Measurements from ENCODE around the gene NETO2. TPM values are rescaled to one million over a fixed set of nuclear protein-coding genes. Genes with fewer than 3 reads are reported as not detected.

Gene NETO2
- total and polyA plus RNA-seq, 9 of the 15 experiments (the other 6 are each of a cell fraction or from before 2014, with no cell fraction given): 4.1 to 37.0 (median 22.2) TPM

DNA sequence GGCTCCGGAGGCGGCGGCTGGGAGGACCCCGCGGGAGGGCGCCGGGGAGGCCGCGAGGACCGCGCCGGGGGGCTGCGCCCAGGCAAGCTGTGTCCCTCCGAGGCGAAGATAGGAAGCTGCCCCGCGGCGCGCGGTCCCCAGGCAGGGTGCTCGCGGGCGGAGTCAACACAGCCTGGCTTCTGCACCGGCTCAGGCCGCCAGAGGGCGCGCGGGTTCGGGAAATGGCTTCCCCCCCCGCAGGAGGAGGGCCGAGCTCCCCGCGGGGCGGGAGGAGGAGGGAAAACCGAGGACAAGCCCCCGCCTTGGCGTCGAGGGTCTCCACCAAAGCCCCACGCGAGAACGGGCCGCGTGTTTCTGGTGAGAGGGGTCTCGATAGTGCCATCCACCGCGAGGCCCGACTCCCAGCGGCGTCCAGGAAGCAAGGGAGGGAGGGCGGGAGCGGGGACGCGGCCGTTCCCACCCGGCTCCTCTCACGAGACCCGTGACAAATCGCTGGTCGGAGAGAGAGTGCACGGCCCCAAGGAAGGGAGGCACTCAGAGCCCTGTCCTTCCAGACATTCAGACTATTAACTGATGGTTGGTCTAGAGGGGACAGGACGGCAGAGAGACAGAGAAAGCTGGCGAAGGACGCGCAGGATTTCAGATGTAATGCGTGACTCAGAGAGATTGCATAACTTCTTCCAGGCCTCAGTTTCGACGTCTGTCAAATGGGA, 105.8 kb downstream of the NETO2 start (continued):
- TF ChIP-seq, protein P1, sequence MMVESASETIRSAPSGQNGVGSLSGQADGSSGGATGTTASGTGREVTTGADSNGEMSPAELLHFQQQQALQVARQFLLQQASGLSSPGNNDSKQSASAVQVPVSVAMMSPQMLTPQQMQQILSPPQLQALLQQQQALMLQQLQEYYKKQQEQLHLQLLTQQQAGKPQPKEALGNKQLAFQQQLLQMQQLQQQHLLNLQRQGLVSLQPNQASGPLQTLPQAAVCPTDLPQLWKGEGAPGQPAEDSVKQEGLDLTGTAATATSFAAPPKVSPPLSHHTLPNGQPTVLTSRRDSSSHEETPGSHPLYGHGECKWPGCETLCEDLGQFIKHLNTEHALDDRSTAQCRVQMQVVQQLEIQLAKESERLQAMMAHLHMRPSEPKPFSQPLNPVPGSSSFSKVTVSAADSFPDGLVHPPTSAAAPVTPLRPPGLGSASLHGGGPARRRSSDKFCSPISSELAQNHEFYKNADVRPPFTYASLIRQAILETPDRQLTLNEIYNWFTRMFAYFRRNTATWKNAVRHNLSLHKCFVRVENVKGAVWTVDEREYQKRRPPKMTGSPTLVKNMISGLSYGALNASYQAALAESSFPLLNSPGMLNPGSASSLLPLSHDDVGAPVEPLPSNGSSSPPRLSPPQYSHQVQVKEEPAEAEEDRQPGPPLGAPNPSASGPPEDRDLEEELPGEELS (CRISPR knock-in tag; IDR thresholded peaks at IDR 0.05; ENCODE audit: borderline replicate concordance): no peak
- TF ChIP-seq FIP1L1 (IDR thresholded peaks at IDR 0.05; ENCODE audit: low read depth, low read length, poor library complexity, severe bottlenecking) (peak; percentile 93), ELF1 (tag; IDR thresholded peaks at IDR 0.05) (peak; percentile 35; the same call in 1 of the 2 replicates), BCL6 (CRISPR knock-in tag; IDR thresholded peaks at IDR 0.05) (no peak), SMARCA5 (IDR thresholded peaks at IDR 0.05) (peak; percentile 98), SREBF1 (IDR thresholded peaks at IDR 0.05; ENCODE audit: borderline replicate concordance, low read depth, low read length) (no peak), HDAC2 (IDR thresholded peaks at IDR 0.05) (peak; percentile 99), HMGN3 (IDR thresholded peaks at IDR 0.05; ENCODE audit: borderline replicate concordance, extremely low read depth, insufficient read length, low read depth, low read length) (peak; percentile 78), ARID1B (IDR thresholded peaks at IDR 0.05) (peak; percentile 38), HDGF (IDR thresholded peaks at IDR 0.05) (0 out of 2 replicates have a peak, but pooled peaks have one; percentile 75), CCNT2 (IDR thresholded peaks at IDR 0.05; ENCODE audit: borderline replicate concordance, extremely low read depth, insufficient read length, low read depth, low read length) (peak; percentile 45)
- TF ChIP-seq, protein P2, sequence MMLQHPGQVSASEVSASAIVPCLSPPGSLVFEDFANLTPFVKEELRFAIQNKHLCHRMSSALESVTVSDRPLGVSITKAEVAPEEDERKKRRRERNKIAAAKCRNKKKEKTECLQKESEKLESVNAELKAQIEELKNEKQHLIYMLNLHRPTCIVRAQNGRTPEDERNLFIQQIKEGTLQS (IDR thresholded peaks at IDR 0.05): peak; percentile 83
- TF ChIP-seq, protein P2 (CRISPR knock-in tag; conservative IDR thresholded peaks at IDR 0.05): peak; percentile 28; the same call in 1 of the 2 replicates
- TF ChIP-seq, protein P3, sequence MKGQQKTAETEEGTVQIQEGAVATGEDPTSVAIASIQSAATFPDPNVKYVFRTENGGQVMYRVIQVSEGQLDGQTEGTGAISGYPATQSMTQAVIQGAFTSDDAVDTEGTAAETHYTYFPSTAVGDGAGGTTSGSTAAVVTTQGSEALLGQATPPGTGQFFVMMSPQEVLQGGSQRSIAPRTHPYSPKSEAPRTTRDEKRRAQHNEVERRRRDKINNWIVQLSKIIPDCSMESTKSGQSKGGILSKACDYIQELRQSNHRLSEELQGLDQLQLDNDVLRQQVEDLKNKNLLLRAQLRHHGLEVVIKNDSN (CRISPR knock-in tag; IDR thresholded peaks at IDR 0.05): 0 out of 2 replicates have a peak, but pooled peaks have one; percentile 8
- TF ChIP-seq, protein P4, sequence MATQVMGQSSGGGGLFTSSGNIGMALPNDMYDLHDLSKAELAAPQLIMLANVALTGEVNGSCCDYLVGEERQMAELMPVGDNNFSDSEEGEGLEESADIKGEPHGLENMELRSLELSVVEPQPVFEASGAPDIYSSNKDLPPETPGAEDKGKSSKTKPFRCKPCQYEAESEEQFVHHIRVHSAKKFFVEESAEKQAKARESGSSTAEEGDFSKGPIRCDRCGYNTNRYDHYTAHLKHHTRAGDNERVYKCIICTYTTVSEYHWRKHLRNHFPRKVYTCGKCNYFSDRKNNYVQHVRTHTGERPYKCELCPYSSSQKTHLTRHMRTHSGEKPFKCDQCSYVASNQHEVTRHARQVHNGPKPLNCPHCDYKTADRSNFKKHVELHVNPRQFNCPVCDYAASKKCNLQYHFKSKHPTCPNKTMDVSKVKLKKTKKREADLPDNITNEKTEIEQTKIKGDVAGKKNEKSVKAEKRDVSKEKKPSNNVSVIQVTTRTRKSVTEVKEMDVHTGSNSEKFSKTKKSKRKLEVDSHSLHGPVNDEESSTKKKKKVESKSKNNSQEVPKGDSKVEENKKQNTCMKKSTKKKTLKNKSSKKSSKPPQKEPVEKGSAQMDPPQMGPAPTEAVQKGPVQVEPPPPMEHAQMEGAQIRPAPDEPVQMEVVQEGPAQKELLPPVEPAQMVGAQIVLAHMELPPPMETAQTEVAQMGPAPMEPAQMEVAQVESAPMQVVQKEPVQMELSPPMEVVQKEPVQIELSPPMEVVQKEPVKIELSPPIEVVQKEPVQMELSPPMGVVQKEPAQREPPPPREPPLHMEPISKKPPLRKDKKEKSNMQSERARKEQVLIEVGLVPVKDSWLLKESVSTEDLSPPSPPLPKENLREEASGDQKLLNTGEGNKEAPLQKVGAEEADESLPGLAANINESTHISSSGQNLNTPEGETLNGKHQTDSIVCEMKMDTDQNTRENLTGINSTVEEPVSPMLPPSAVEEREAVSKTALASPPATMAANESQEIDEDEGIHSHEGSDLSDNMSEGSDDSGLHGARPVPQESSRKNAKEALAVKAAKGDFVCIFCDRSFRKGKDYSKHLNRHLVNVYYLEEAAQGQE (IDR thresholded peaks at IDR 0.05; ENCODE audit: borderline replicate concordance): peak; percentile 72
- TF ChIP-seq, protein P4 (CRISPR knock-in tag; IDR thresholded peaks at IDR 0.05; ENCODE audit: low read depth): no peak; the same call in 1 of the 2 replicates
